ENCODE data around the gene CKS1B.
"Not testable (repeated sequence)": the region's sequence is repeated elsewhere in the genome, so short reads cannot be mapped to it uniquely, and the experiment has no call there.

CKS1B gene

GRCh38 chr1:154964359-154964758 is 10.1 kb upstream of the CKS1B start:
- no peak for DNase-seq (ENCODE audit: low read depth in 2 of 2)

GRCh38 chr1:154966111-154966510 is 8.4 kb upstream of the CKS1B start:
- no peak for DNase-seq (ENCODE audit: low read depth in 2 of 2)

- DNase-seq (ENCODE audit: low read depth in 2 of 2): no peak
Observed at GRCh38 chr1:154967331-154967950, 7.0 kb upstream of the CKS1B start.

GRCh38 chr1:154968731-154969130 is 5.8 kb upstream of the CKS1B start:
- DNase-seq (ENCODE audit: low read depth in 2 of 2): no peak

- DNase-seq (ENCODE audit: low read depth in 2 of 2): no peak
Observed at GRCh38 chr1:154969246-154969645, 5.2 kb upstream of the CKS1B start.

- DNase-seq (ENCODE audit: low read depth in 2 of 2): no peak
Observed at GRCh38 chr1:154969860-154970452, 4.5 kb upstream of the CKS1B start.

GRCh38 chr1:154970631-154971340 is 3.7 kb upstream of the CKS1B start, which contains the start of gene SHC1:
Gene SHC1 (minus strand): TSS chr1:154970747. CDS start chr1:154970526, 221 bp downstream.
- DNase-seq (ENCODE audit: low read depth in 2 of 2): peak; percentile 88 to 89

- DNase-seq (ENCODE audit: low read depth in 2 of 2): no peak
Observed at GRCh38 chr1:154971341-154971998, 3.0 kb upstream of the CKS1B start.

- peak; percentile 78 to 79 for DNase-seq (ENCODE audit: low read depth in 2 of 2)
Observed at GRCh38 chr1:154972213-154972516, 2.3 kb upstream of the CKS1B start.

GRCh38 chr1:154972517-154973343 is 1.8 kb upstream of the CKS1B start:
- peak; percentile 92 to 94 for DNase-seq (ENCODE audit: low read depth in 2 of 2)

- peak; percentile 91 to 93 for DNase-seq (ENCODE audit: low read depth in 2 of 2)
Observed at GRCh38 chr1:154973344-154974101, 958 bp upstream of the CKS1B start.

GRCh38 chr1:154974808-154975408 is 427 bp downstream of the CKS1B start:
- DNase-seq (ENCODE audit: low read depth in 2 of 2): peak; percentile 90 to 92

- DNase-seq (ENCODE audit: low read depth in 2 of 2): no peak
Observed at GRCh38 chr1:154975409-154976059, 1.1 kb downstream of the CKS1B start.

GRCh38 chr1:154977762-154978161 is 3.3 kb downstream of the CKS1B start:
- not testable (repeated sequence) for DNase-seq (ENCODE audit: low read depth in 2 of 2)

- no peak for DNase-seq (ENCODE audit: low read depth in 2 of 2)
Observed at GRCh38 chr1:154978360-154978759, 3.9 kb downstream of the CKS1B start.

- DNase-seq (ENCODE audit: low read depth in 2 of 2): no peak
Observed at GRCh38 chr1:154982341-154982740, 7.9 kb downstream of the CKS1B start.

- DNase-seq (ENCODE audit: low read depth in 2 of 2): peak; percentile 100
Observed at GRCh38 chr1:154982897-154983648, 8.6 kb downstream of the CKS1B start, which contains the start of gene FLAD1. Gene FLAD1 (plus strand): TSS chr1:154983344. CDS start chr1:154983695, 351 bp downstream.

- DNase-seq (ENCODE audit: low read depth in 2 of 2): no peak
Observed at GRCh38 chr1:154983776-154984466, 9.4 kb downstream of the CKS1B start.

GRCh38 chr1:154986736-154987135 is 12.3 kb downstream of the CKS1B start:
- not testable (repeated sequence) for DNase-seq (ENCODE audit: low read depth in 2 of 2)
